ENCODE data around the gene MED4.
"Not testable (repeated sequence)": the region's sequence is repeated elsewhere in the genome, so short reads cannot be mapped to it uniquely, and the experiment has no call there.

Gene MED4

DNA sequence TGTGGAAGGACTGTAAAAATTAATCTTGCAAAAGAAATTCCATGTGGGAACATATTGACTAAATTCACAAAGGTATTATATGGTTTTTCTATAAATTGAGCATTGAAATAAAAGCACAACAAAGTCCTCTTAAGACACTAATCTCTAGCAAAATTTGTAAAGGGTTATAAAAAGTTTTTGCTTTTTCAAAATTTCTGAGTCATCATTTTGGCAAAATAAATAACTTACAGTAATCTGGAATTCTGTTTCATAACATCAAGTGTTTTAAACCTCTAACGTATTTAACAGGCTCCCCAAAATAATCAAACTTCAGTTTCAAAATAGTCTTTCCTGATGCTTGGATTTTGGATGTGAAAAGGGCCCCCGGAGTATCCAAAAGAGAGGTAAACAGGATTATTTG is 26.0 kb downstream of the MED4 start:
- no peak overlapping the region for H2AFZ ChIP-seq (ENCODE audit: low read length)
- no peak overlapping the region for H3K4me3 ChIP-seq (ENCODE audit: low read length)
- H3K4me2 ChIP-seq (ENCODE audit: low read depth, low read length): no peak overlapping the region
- H3K79me2 ChIP-seq (ENCODE audit: low read length): no peaks in the 10 kb centered on the region
- H3K27ac ChIP-seq (ENCODE audit: low read length): no peak overlapping the region
- H3F3A ChIP-seq (ENCODE audit: insufficient read depth, low read length): no peaks in the 10 kb centered on the region
- TF ChIP-seq EZH2phosphoT487 (IDR thresholded peaks at IDR 0.05; ENCODE audit: low read length) (no peak), EZH2 (optimal IDR thresholded peaks at IDR 0.05; ENCODE audit: low read depth, low read length) (no peak)
- TF ChIP-seq, protein P1, sequence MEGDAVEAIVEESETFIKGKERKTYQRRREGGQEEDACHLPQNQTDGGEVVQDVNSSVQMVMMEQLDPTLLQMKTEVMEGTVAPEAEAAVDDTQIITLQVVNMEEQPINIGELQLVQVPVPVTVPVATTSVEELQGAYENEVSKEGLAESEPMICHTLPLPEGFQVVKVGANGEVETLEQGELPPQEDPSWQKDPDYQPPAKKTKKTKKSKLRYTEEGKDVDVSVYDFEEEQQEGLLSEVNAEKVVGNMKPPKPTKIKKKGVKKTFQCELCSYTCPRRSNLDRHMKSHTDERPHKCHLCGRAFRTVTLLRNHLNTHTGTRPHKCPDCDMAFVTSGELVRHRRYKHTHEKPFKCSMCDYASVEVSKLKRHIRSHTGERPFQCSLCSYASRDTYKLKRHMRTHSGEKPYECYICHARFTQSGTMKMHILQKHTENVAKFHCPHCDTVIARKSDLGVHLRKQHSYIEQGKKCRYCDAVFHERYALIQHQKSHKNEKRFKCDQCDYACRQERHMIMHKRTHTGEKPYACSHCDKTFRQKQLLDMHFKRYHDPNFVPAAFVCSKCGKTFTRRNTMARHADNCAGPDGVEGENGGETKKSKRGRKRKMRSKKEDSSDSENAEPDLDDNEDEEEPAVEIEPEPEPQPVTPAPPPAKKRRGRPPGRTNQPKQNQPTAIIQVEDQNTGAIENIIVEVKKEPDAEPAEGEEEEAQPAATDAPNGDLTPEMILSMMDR (IDR thresholded peaks at IDR 0.05; ENCODE audit: low read length): no peak
- no peaks in the 10 kb centered on the region for H3K4me1 ChIP-seq (ENCODE audit: low read length)
- H3K27me3 ChIP-seq (replicated peaks; ENCODE audit: insufficient read depth, low read length): no peaks in the 10 kb centered on the region
- no peaks in the 10 kb centered on the region for H3K9me2 ChIP-seq (replicated peaks; ENCODE audit: insufficient read depth, low read length)
- H3K9ac ChIP-seq (ENCODE audit: low read length): no peak overlapping the region
- no peak for DNase-seq
- H3K36me3 ChIP-seq (replicated peaks; ENCODE audit: insufficient read depth, low read length): no peaks in the 10 kb centered on the region
- H3K9me3 ChIP-seq (replicated peaks; ENCODE audit: insufficient read depth, low read length): no peaks in the 10 kb centered on the region
- no peaks in the 10 kb centered on the region for H4K20me1 ChIP-seq (ENCODE audit: insufficient read depth, low read length)

DNA sequence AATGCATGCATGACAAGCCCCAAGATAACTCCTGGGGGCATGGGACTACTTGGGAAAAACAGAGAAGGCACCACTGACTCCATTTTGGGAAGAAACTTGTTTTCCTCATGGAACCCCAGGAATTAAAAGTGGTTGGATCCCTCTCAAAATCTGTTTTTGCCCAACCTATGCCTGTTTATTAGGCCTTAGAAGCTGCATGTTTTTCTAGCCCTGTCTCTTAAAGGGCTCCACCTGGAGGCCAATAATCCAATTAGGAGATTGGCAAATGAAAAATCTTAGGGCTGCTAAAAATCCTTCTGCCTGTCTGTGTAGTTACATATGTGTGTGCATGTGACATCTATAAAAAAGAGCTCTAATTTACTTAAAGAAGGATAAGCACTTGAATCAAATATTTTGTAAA is 26.9 kb downstream of the MED4 start:
- no peaks in the 10 kb centered on the region for H3K9me2 ChIP-seq (replicated peaks; ENCODE audit: insufficient read depth, low read length)
- no peaks in the 10 kb centered on the region for H3K9me3 ChIP-seq (replicated peaks; ENCODE audit: insufficient read depth, low read length)
- H3K27ac ChIP-seq (ENCODE audit: low read length): no peak overlapping the region
- H3K79me2 ChIP-seq (ENCODE audit: low read length): no peaks in the 10 kb centered on the region
- no peak for DNase-seq
- no peak overlapping the region for H3K4me2 ChIP-seq (ENCODE audit: low read depth, low read length)
- no peaks in the 10 kb centered on the region for H3K27me3 ChIP-seq (replicated peaks; ENCODE audit: insufficient read depth, low read length)
- no peaks in the 10 kb centered on the region for H3F3A ChIP-seq (ENCODE audit: insufficient read depth, low read length)
- no peaks in the 10 kb centered on the region for H3K36me3 ChIP-seq (replicated peaks; ENCODE audit: insufficient read depth, low read length)
- H3K9ac ChIP-seq (ENCODE audit: low read length): no peak overlapping the region
- TF ChIP-seq EZH2 (optimal IDR thresholded peaks at IDR 0.05; ENCODE audit: low read depth, low read length): no peak
- TF ChIP-seq EZH2phosphoT487 (IDR thresholded peaks at IDR 0.05; ENCODE audit: low read length): no peak
- TF ChIP-seq, protein P1 (IDR thresholded peaks at IDR 0.05; ENCODE audit: low read length): peak; percentile 28
- no peak overlapping the region for H3K4me3 ChIP-seq (ENCODE audit: low read length)
- no peak overlapping the region for H2AFZ ChIP-seq (ENCODE audit: low read length)
- no peaks in the 10 kb centered on the region for H4K20me1 ChIP-seq (ENCODE audit: insufficient read depth, low read length)
- no peaks in the 10 kb centered on the region for H3K4me1 ChIP-seq (ENCODE audit: low read length)

DNA sequence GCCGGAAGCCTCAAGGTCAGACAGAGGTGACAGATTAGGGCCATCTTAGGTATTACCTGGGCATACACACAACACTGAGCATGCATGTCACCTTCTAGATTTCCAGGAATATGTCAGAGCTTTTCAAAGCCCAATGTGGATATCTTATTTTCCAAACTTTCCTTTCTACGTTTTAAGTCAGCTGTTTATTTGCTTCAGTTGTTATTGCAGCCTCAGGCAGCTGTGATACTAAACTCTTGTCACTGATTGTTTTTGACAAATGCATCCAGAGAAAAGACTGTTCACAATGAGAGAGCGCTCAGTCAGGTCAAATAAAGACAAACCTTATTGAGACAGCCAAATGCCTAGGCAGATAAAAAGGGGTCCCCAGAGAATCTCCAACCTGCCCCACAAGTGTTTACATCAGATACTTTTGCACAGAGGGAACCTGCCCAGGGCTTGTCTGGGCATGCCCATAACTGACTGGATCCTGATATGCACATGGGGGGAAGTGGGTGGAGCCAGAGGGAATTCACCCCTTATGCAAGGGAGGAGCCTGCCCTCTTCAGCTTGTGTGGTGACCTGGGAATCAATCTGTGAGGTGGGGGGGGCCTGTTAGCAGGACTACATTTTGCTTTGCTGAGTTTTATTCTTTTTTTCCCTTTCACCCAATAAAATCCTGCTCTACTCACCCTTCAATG is 28.5 kb downstream of the MED4 start:
- Histone ChIP-seq H3K36me3 (replicated peaks; ENCODE audit: insufficient read depth, low read length) (no peaks in the 10 kb centered on the region), H4K20me1 (ENCODE audit: insufficient read depth, low read length) (no peaks in the 10 kb centered on the region), H3K27ac (ENCODE audit: low read length) (no peak overlapping the region), H2AFZ (ENCODE audit: low read length) (no peak overlapping the region), H3F3A (ENCODE audit: insufficient read depth, low read length) (no peaks in the 10 kb centered on the region), H3K4me3 (ENCODE audit: low read length) (no peak overlapping the region), H3K4me1 (ENCODE audit: low read length) (no peaks in the 10 kb centered on the region), H3K9ac (ENCODE audit: low read length) (no peak overlapping the region), H3K9me2 (replicated peaks; ENCODE audit: insufficient read depth, low read length) (no peaks in the 10 kb centered on the region), H3K27me3 (replicated peaks; ENCODE audit: insufficient read depth, low read length) (no peaks in the 10 kb centered on the region), H3K9me3 (replicated peaks; ENCODE audit: insufficient read depth, low read length) (no peaks in the 10 kb centered on the region), H3K79me2 (ENCODE audit: low read length) (no peaks in the 10 kb centered on the region), H3K4me2 (ENCODE audit: low read depth, low read length) (no peak overlapping the region)
- TF ChIP-seq, protein P1 (IDR thresholded peaks at IDR 0.05; ENCODE audit: low read length): no peak
- TF ChIP-seq EZH2 (optimal IDR thresholded peaks at IDR 0.05; ENCODE audit: low read depth, low read length) (no peak), EZH2phosphoT487 (IDR thresholded peaks at IDR 0.05; ENCODE audit: low read length) (no peak)
- peak; percentile 35 for DNase-seq

DNA sequence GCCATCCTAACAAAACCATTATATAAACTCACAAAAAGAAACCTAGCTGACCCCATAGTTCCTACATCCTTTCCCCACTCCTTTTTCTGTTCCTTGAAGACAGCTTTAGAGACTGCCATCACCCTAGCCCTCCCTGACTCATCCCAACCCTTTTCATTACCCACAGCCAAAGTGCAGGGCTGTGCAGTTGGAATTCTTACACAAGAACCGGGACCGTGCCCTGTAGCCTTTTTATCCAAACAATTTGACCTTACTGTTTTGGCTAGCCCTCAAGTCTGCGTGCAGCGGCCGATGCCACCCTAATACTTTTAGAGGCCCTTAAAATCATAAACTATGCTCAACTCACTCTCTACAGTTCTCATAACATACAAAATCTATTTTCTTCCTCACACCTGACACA is 35.0 kb downstream of the MED4 start:
- not testable (repeated sequence) for H3K4me1 ChIP-seq (ENCODE audit: low read length); H3K36me3 ChIP-seq (replicated peaks; ENCODE audit: insufficient read depth, low read length); H3K4me2 ChIP-seq (ENCODE audit: low read depth, low read length); H4K20me1 ChIP-seq (ENCODE audit: insufficient read depth, low read length); H3K9ac ChIP-seq (ENCODE audit: low read length); H3K9me2 ChIP-seq (replicated peaks; ENCODE audit: insufficient read depth, low read length); H3F3A ChIP-seq (ENCODE audit: insufficient read depth, low read length); H3K79me2 ChIP-seq (ENCODE audit: low read length); H3K27me3 ChIP-seq (replicated peaks; ENCODE audit: insufficient read depth, low read length); H3K9me3 ChIP-seq (replicated peaks; ENCODE audit: insufficient read depth, low read length); H3K4me3 ChIP-seq (ENCODE audit: low read length); H3K27ac ChIP-seq (ENCODE audit: low read length); DNase-seq; H2AFZ ChIP-seq (ENCODE audit: low read length)

DNA sequence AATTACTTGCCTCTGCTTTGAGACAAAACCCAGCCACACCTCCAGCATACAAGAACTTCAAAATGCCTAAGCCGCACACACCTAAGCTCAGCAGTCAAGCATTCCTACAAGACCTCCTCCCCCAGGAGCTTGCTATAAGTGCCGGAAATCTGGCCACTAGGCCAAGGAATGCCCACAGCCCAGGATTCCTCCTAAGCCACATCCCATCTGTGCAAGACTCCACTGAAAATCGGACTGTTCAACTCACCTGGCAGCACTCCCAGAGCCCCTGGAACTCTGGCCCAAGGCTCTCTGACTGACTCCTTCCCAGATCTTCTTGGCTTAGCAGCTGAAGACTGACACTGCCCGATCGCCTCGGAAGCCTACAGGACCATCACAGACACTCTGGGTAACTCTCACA is 36.4 kb downstream of the MED4 start:
- not testable (repeated sequence) for DNase-seq; H3K9me2 ChIP-seq (replicated peaks; ENCODE audit: insufficient read depth, low read length); H3K36me3 ChIP-seq (replicated peaks; ENCODE audit: insufficient read depth, low read length); H3K27me3 ChIP-seq (replicated peaks; ENCODE audit: insufficient read depth, low read length); H3K4me2 ChIP-seq (ENCODE audit: low read depth, low read length); H3K4me1 ChIP-seq (ENCODE audit: low read length); H4K20me1 ChIP-seq (ENCODE audit: insufficient read depth, low read length); H3F3A ChIP-seq (ENCODE audit: insufficient read depth, low read length); H3K9ac ChIP-seq (ENCODE audit: low read length); H3K27ac ChIP-seq (ENCODE audit: low read length); H3K9me3 ChIP-seq (replicated peaks; ENCODE audit: insufficient read depth, low read length); H3K4me3 ChIP-seq (ENCODE audit: low read length); H3K79me2 ChIP-seq (ENCODE audit: low read length); H2AFZ ChIP-seq (ENCODE audit: low read length)

Data from MM.1S (cell line).